OCI-LY3 (cell line): Measurements from ENCODE around the gene PRDM16.

Source experiments
- CTCF ChIP-seq: fragments of 200-600, 300-600 bp; sonication (generic); IDR thresholded peaks from 2 replicates; pipeline ENCODE4 v1.5.1; 2014; ENCODE audit warnings: antibody characterized with exemption, low read length, low read depth
- EZH2phosphoT487 ChIP-seq: fragments of 200-600 bp; shearing (Covaris generic); IDR thresholded peaks from 2 replicates; pipeline ENCODE4 v1.6.1; 2018; ENCODE audit warnings: antibody characterized with exemption, mixed run types, low read depth

DNA sequence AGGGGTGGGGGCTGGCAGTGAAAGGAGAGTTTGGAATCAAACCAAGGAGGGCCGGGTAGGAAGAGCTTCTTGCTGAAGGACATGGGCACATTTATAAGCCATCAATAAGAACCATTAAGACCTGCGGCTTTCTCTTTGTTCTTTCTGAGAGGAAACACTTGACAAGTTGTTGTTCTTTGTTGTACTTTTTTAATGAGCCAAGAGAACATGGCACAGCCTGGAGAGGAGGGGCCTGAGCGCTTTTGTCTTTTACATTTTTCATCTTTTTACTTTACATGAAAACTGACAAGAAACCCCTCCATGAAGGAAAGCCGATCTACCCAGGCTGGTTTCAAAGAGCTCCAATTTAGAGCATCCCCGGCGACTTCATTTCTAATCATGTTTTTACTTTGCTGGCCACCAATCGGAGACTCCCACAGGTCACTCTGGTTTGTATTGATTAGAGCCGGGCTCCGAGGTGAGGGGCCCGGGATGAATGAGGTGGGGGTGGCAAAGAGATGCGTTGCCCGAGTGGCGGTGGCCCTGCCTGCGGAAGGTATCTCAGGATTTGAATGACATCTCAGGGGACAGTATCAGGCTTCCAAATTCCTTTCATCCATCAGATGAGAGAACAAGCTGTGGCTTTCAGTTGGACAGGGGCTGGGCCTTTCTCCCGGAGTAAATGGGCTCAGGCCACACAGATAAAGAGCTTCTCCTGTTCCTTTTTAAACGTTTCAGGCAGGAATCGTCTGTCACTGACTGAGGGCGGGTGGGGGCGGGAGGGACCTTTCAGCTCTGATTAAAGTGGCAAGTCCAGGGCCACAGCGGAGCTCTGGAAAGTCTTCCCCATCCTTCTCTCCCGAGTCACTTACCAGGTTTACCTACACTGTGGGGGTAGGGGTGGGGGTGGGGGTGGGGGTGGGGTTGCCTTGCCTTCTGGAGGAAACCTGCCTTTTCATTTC is 246.7 kb downstream of the PRDM16 start:
- TF ChIP-seq CTCF = no peak
- no peak for TF ChIP-seq EZH2phosphoT487
